Measurements from ENCODE around the gene FGF5. TPM values are rescaled to one million over a fixed set of nuclear protein-coding genes. Genes with fewer than 3 reads are reported as not detected.

Gene FGF5, protein sequence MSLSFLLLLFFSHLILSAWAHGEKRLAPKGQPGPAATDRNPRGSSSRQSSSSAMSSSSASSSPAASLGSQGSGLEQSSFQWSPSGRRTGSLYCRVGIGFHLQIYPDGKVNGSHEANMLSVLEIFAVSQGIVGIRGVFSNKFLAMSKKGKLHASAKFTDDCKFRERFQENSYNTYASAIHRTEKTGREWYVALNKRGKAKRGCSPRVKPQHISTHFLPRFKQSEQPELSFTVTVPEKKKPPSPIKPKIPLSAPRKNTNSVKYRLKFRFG
- 0.78 and 0.84 TPM in 2 replicates for total RNA-seq (2013; cell fraction: nucleolus; rRNA removed)
- total RNA-seq (2014; rRNA removed) (1.5 and 1.6 TPM in 2 replicates), total RNA-seq (2014; rRNA removed; fragmentation: Illumina TruSeq; extraction: Trizol) (2.3 TPM in 2 replicates), total RNA-seq (2021) (3.4 and 4.2 TPM in 2 replicates), polyA plus RNA-seq (2011; rRNA removed) (0.87 and 1.6 TPM in 2 replicates), polyA plus RNA-seq (2014; fragmentation: Illumina TruSeq; extraction: Trizol) (2.6 and 3.0 TPM in 2 replicates), polyA plus RNA-seq (2014; fragmentation: Nextera tagmentation; extraction: Ambion mirVana) (1 to 10 TPM; 1.1 to 1.7 TPM), polyA plus RNA-seq (2014; rRNA removed) (5.0 and 7.4 TPM in 2 replicates), polyA plus RNA-seq (2016; fragmentation: Nextera tagmentation; extraction: Ambion mirVana) (1 to 10 TPM; 1.2 to 1.3 TPM), polyA minus RNA-seq (2011; rRNA and poly(A)+ RNA removed) (0.73 and 0.82 TPM in 2 replicates), Bru-seq, nascent RNA (percentile 44 among the genes with signal in this experiment), BruChase-seq, experiment 1, labeled RNA remaining after a 6-hour chase (percentile 30 among the genes with signal in this experiment), BruChase-seq, experiment 2, labeled RNA remaining after a 2-hour chase (percentile 41 among the genes with signal in this experiment)
- polyA plus RNA-seq (2011; ENCODE audit: low read depth): not detected
- 0.45 and 0.62 TPM in 2 replicates for polyA plus RNA-seq (2011; cell fraction: cytosol; rRNA removed)
- 0.54 and 1.7 TPM in 2 replicates for polyA plus RNA-seq (2011; cell fraction: nucleus; rRNA removed)
- polyA plus RNA-seq (2012): not detected in 2 replicates
- 0.53 and 1.2 TPM in 2 replicates for polyA minus RNA-seq (2011; cell fraction: cytosol; rRNA and poly(A)+ RNA removed)
- polyA minus RNA-seq (2011; cell fraction: nucleus; rRNA and poly(A)+ RNA removed): 2.2 and 3.3 TPM in 2 replicates
- long read RNA-seq, experiment 1, full-length matches to known transcripts: 2 of 3 reads
- long read RNA-seq, experiment 1, partial matches to known transcripts: 0 of 3 reads
- long read RNA-seq, experiment 1, other reads (novel, unspliced or antisense): 1 of 3 reads
- long read RNA-seq, experiment 2, full-length matches to known transcripts: 2 of 2 reads
- long read RNA-seq, experiment 2, partial matches to known transcripts: 0 of 2 reads
- long read RNA-seq, experiment 2, other reads (novel, unspliced or antisense): 0 of 2 reads

- in situ Hi-C loops (cut with MboI) (no loop called here), intact Hi-C loops (cut with micrococcal nuclease; ENCODE audit: unreplicated experiment) (loop anchor here (5.0 kb wide), 2 partner anchors 39 to 71 kb away; partner anchors contain the start of gene CFAP299)
- DNase-seq (ENCODE audit: low read depth, low spot score) (no peak), FAIRE-seq (no peak), ATAC-seq (peak; percentile 77)
- Histone ChIP-seq H3K9me3 (replicated peaks; ENCODE audit: control insufficient read depth, insufficient read depth, low read length) (no peaks in the 10 kb centered on the region), H3K4me3 (peak within 1 kb of the TSS; percentile 36; the same call in 1 of the 2 replicates), H3K9ac (ENCODE audit: control insufficient read depth, insufficient read depth, low read length) (no peak within 1 kb of the TSS), H3K4me1 (ENCODE audit: control insufficient read depth, insufficient read depth, low read length) (no peaks in the 10 kb centered on the region), H2AFZ (ENCODE audit: control insufficient read depth, low read depth, low read length) (no peak within 1 kb of the TSS; the same call in 1 of the 2 replicates), H4K20me1 (ENCODE audit: control insufficient read depth, insufficient read depth) (no peaks in the 10 kb centered on the region; the same call in 1 of the 2 replicates), H3K27me3 (replicated peaks in 1 of 2; ENCODE audit: control insufficient read depth in 2 of 2, insufficient read depth in 2 of 2, low read length in 1 of 2) (peaks cover 11 to 36% of the 10 kb centered on the region in 2 experiments), H3K36me3 (ENCODE audit: control insufficient read depth in 2 of 2, insufficient read depth in 2 of 2, low read length in 1 of 2) (no peaks in the 10 kb centered on the region), H3K79me2 (ENCODE audit: control insufficient read depth, insufficient read depth, low read length) (no peaks in the 10 kb centered on the region), H3K27ac (ENCODE audit: control insufficient read depth, insufficient read depth) (no peak within 1 kb of the TSS), H3K4me2 (ENCODE audit: control insufficient read depth, insufficient read depth) (peak within 1 kb of the TSS; percentile 78)
- CTCF ChIA-PET: interaction anchor here (1.4 to 3.0 kb wide), 3 partner anchors 13 to 46 kb away, joined by 4 to 19 read pairs (median 5); no protein-coding TSS in a partner anchor
- SMC1A ChIA-PET (ENCODE audit: uncharacterized antibody, unreplicated experiment): interaction anchor here (0.9 to 2.0 kb wide), 7 partner anchors 10 to 56 kb away, joined by 4 to 8 read pairs (median 5); no protein-coding TSS in a partner anchor
- RAD21 ChIA-PET (ENCODE audit: unreplicated experiment): interaction anchor here (0.8 kb wide), 1 partner anchor 14 kb away, joined by 3 read pairs; no protein-coding TSS in a partner anchor
- POLR2A ChIA-PET: interaction anchor here (0.7 kb wide), 1 partner anchor 1855 kb away, joined by 3 read pairs; no protein-coding TSS in a partner anchor
- 16% methylated on average over 35 of the region's 50 CpGs for WGBS (ENCODE audit: insufficient coverage, insufficient replicate concordance, low lambda C conversion rate, missing lambda C conversion rate)
- no TSS peak for BruUV-seq (replicated peaks)
- TF ChIP-seq CHD1 (IDR thresholded peaks at IDR 0.05; ENCODE audit: low read depth, low read length): no peak
- TF ChIP-seq USF1 (IDR thresholded peaks at IDR 0.05; ENCODE audit: borderline replicate concordance, extremely low read length, insufficient read depth, low read depth, low read length): no peak
- no peak for TF ChIP-seq SIN3A (IDR thresholded peaks at IDR 0.05; ENCODE audit: low read depth, low read length)
- peak in 1 of 2 experiments; percentile 27; a peak in 1 of 4 replicates for TF ChIP-seq BHLHE40 (IDR thresholded peaks at IDR 0.05; ENCODE audit: borderline replicate concordance in 1 of 2, low read depth in 2 of 2, low read length in 1 of 2)
- TF ChIP-seq BACH1 (IDR thresholded peaks at IDR 0.05; ENCODE audit: borderline replicate concordance): no peak
These were observed at the start of gene FGF5 for GRCh38 chr4:80266253-80266901. Gene FGF5, plus strand, starts transcription at chr4:80266664. Its CDS starts 161 bp downstream, at chr4:80266825.
